H1 (cell line): ENCODE data around the gene CACNA1C. TPM values are rescaled to one million over a fixed set of nuclear protein-coding genes. Genes with fewer than 3 reads are reported as not detected.

Experiments used
- KDM1A ChIP-seq: fragments of 200-600, 300-600 bp; sonication (generic); IDR thresholded peaks from 2 replicates; pipeline ENCODE4 v1.7.1; 2016; ENCODE audit warnings: mild to moderate bottlenecking, low read length, borderline replicate concordance
- POU5F1 ChIP-seq: IDR thresholded peaks from 2 replicates; pipeline ENCODE4 v1.6.1; 2011; ENCODE audit warnings: low read depth, mild to moderate bottlenecking, low read length, moderate library complexity
- RAD21 ChIP-seq, 2 experiments: IDR thresholded peaks in 1 of 2; conservative IDR thresholded peaks in 1 of 2; 2 replicates each; pipeline ENCODE4 v1.6.1; 2011; ENCODE audit warnings: low read depth in 2 of 2, low read length in 2 of 2, improper control_type of control experiment in 1 of 2, inconsistent platforms in 1 of 2, mild to moderate bottlenecking in 1 of 2, moderate library complexity in 1 of 2
- SAP30 ChIP-seq: fragments of 300-600 bp; sonication (generic); IDR thresholded peaks from 2 replicates; pipeline ENCODE4 v1.7.1; 2012; ENCODE audit warnings: low read length, moderate library complexity, mild to moderate bottlenecking, inconsistent platforms; ENCODE audit not compliant: insufficient read depth, insufficient replicate concordance
- SP4 ChIP-seq: IDR thresholded peaks from 2 replicates; pipeline ENCODE4 v1.6.1; 2012; ENCODE audit warnings: low read length, inconsistent platforms
- TAF7 ChIP-seq: optimal IDR thresholded peaks from 2 replicates; pipeline ENCODE3; 2011; ENCODE audit warnings: low read depth, mild to moderate bottlenecking, inconsistent platforms, low read length, moderate library complexity, borderline replicate concordance
- polyA plus RNA-seq, 7 experiments: library from polyadenylated mRNA; depleted of rRNA in 3 of 7; stranded (reverse) in 5 of 7; unstranded in 2 of 7; fragments of >200 nt in 5 of 7; fragments of 200-250 nt in 2 of 7; gene quantifications; 1 replicate in 5 of 7; 2 replicates in 1 of 7; 4 replicates in 1 of 7; pipeline versions ENCODE4 v1.2.1 to v1.2.3, GENCODE V29; 2011 to 2013; ENCODE audit warnings: missing spikeins in 2 of 7, mixed read lengths in 2 of 7
- total RNA-seq: library from RNA; stranded (reverse); fragmentation: NEBNext Ultra II Directional; extraction: Animal tissue kit (Norgen Biotek cat#: 25700); gene quantifications from 2 replicates; pipeline ENCODE4 v1.2.1, GENCODE V29; 2021
- TF ChIP-seq, protein P1 (sequence below): fragments of 300-600 bp; sonication (generic); IDR thresholded peaks from 2 replicates; pipeline ENCODE4 v1.7.1; 2012; ENCODE audit warnings: low read length, moderate library complexity, mild to moderate bottlenecking, inconsistent platforms; ENCODE audit not compliant: insufficient replicate concordance

The CACNA1C gene
- total and polyA plus RNA-seq, 2 of the 8 experiments (the other 6 are each of a cell fraction or from before 2014, with no cell fraction given), result 1.3 TPM

DNA sequence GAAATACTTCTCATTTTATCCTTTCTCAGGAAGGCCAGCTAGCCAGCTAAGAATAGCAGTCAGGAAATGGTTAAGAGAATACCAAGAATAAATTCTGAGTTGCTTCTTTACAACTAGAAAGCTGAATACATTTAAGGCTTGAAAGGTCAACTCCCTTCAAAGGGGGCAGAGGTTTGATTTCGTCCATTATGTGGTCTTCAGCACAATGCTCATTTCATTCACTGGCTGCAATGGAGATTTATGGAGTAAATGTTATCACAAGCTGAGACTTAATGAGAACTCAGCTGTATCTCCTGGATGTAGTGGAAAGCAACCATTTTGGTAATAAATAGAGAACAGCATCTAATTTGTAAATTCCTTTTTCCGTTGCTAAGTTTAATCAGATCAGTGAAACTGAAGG lies 477.0 kb downstream of the CACNA1C start (continued):
- TF ChIP-seq KDM1A (no peak), RAD21 (IDR thresholded peaks at IDR 0.05 in 1 of 2, conservative IDR thresholded peaks at IDR 0.05 in 1 of 2; ENCODE audit: low read depth in 2 of 2, low read length in 2 of 2) (no peak), POU5F1 (no peak), SP4 (no peak), TAF7 (no peak), SAP30 (no peak)
- TF ChIP-seq, protein P1, sequence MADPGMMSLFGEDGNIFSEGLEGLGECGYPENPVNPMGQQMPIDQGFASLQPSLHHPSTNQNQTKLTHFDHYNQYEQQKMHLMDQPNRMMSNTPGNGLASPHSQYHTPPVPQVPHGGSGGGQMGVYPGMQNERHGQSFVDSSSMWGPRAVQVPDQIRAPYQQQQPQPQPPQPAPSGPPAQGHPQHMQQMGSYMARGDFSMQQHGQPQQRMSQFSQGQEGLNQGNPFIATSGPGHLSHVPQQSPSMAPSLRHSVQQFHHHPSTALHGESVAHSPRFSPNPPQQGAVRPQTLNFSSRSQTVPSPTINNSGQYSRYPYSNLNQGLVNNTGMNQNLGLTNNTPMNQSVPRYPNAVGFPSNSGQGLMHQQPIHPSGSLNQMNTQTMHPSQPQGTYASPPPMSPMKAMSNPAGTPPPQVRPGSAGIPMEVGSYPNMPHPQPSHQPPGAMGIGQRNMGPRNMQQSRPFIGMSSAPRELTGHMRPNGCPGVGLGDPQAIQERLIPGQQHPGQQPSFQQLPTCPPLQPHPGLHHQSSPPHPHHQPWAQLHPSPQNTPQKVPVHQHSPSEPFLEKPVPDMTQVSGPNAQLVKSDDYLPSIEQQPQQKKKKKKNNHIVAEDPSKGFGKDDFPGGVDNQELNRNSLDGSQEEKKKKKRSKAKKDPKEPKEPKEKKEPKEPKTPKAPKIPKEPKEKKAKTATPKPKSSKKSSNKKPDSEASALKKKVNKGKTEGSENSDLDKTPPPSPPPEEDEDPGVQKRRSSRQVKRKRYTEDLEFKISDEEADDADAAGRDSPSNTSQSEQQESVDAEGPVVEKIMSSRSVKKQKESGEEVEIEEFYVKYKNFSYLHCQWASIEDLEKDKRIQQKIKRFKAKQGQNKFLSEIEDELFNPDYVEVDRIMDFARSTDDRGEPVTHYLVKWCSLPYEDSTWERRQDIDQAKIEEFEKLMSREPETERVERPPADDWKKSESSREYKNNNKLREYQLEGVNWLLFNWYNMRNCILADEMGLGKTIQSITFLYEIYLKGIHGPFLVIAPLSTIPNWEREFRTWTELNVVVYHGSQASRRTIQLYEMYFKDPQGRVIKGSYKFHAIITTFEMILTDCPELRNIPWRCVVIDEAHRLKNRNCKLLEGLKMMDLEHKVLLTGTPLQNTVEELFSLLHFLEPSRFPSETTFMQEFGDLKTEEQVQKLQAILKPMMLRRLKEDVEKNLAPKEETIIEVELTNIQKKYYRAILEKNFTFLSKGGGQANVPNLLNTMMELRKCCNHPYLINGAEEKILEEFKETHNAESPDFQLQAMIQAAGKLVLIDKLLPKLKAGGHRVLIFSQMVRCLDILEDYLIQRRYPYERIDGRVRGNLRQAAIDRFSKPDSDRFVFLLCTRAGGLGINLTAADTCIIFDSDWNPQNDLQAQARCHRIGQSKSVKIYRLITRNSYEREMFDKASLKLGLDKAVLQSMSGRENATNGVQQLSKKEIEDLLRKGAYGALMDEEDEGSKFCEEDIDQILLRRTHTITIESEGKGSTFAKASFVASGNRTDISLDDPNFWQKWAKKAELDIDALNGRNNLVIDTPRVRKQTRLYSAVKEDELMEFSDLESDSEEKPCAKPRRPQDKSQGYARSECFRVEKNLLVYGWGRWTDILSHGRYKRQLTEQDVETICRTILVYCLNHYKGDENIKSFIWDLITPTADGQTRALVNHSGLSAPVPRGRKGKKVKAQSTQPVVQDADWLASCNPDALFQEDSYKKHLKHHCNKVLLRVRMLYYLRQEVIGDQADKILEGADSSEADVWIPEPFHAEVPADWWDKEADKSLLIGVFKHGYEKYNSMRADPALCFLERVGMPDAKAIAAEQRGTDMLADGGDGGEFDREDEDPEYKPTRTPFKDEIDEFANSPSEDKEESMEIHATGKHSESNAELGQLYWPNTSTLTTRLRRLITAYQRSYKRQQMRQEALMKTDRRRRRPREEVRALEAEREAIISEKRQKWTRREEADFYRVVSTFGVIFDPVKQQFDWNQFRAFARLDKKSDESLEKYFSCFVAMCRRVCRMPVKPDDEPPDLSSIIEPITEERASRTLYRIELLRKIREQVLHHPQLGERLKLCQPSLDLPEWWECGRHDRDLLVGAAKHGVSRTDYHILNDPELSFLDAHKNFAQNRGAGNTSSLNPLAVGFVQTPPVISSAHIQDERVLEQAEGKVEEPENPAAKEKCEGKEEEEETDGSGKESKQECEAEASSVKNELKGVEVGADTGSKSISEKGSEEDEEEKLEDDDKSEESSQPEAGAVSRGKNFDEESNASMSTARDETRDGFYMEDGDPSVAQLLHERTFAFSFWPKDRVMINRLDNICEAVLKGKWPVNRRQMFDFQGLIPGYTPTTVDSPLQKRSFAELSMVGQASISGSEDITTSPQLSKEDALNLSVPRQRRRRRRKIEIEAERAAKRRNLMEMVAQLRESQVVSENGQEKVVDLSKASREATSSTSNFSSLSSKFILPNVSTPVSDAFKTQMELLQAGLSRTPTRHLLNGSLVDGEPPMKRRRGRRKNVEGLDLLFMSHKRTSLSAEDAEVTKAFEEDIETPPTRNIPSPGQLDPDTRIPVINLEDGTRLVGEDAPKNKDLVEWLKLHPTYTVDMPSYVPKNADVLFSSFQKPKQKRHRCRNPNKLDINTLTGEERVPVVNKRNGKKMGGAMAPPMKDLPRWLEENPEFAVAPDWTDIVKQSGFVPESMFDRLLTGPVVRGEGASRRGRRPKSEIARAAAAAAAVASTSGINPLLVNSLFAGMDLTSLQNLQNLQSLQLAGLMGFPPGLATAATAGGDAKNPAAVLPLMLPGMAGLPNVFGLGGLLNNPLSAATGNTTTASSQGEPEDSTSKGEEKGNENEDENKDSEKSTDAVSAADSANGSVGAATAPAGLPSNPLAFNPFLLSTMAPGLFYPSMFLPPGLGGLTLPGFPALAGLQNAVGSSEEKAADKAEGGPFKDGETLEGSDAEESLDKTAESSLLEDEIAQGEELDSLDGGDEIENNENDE, result no peak
